Activated CD8-positive, alpha-beta T cell treated with anti-CD3 and anti-CD28 coated beads for 36 hours (primary cell): Measurements from ENCODE around the gene MAN1B1. TPM values are rescaled to one million over a fixed set of nuclear protein-coding genes. Genes with fewer than 3 reads are reported as not detected.

Experiments used
- ATAC-seq: fragments of 200-7000 bp; cut with Tn5 transposase; one replicate; pipeline ENCODE4 v1.10.0; 2021; ENCODE audit warnings: mild to moderate bottlenecking, moderate library complexity
- CTCF ChIA-PET: fragments of 350-600 bp; sonication (Branson Sonifier 250); formaldehyde crosslinking; loops from one replicate; lab custom pipeline; 2021; ENCODE audit warnings: antibody characterized with exemption; lab: Charles Lee
- POLR2A ChIA-PET: fragments of 350-600 bp; sonication (Branson Sonifier 250); formaldehyde crosslinking; loops from one replicate; lab custom pipeline; 2021; ENCODE audit warnings: antibody characterized with exemption; lab: Charles Lee
- DNase-seq: peaks from one replicate; pipeline ENCODE4 v3.0.0-alpha.2; 2020
- H3K27ac Mint-ChIP-seq: one replicate; pipeline ENCODE4 v1.8.0; 2021; ENCODE audit warnings: mild to moderate bottlenecking, mixed read lengths
- H3K27me3 Mint-ChIP-seq: one replicate; pipeline ENCODE4 v1.8.0; 2021; ENCODE audit warnings: mixed read lengths
- H3K36me3 Mint-ChIP-seq: one replicate; pipeline ENCODE4 v1.8.0; 2021; ENCODE audit warnings: low read depth, mixed read lengths
- H3K4me1 Mint-ChIP-seq: one replicate; pipeline ENCODE4 v1.8.0; 2021; ENCODE audit warnings: low read depth, mixed read lengths
- H3K4me3 Mint-ChIP-seq: one replicate; pipeline ENCODE4 v1.8.0; 2021; ENCODE audit warnings: mild to moderate bottlenecking, moderate library complexity, mixed read lengths
- H3K9me3 Mint-ChIP-seq: one replicate; pipeline ENCODE4 v1.8.0; 2021; ENCODE audit warnings: mixed read lengths
- CTCF ChIP-seq: fragments of 200-600 bp; IDR thresholded peaks from one replicate; pipeline ENCODE4 v1.8.0; 2022; ENCODE audit warnings: antibody characterized with exemption, mild to moderate bottlenecking
- intact Hi-C: fragments of 100-400 bp; cut with micrococcal nuclease; formaldehyde crosslinking; loops from one replicate; pipeline ENCODE4 v1.10.0; 2022
- total RNA-seq, 2 experiments: library from RNA; stranded (reverse); gene quantifications; one replicate each; pipeline ENCODE4 v1.2.3, GENCODE V29; 2021

MAN1B1 gene
- total RNA-seq, 2 experiments from 2014 or later: 31.1 to 33.2 TPM

GRCh38 chr9:137149363-137149762 is 62.6 kb downstream of the MAN1B1 start:
- H3K4me1 Mint-ChIP-seq: peaks cover 6% of the 10 kb centered on the region
- CTCF ChIA-PET: interaction anchor here (0.5 to 0.9 kb wide), 3 partner anchors 16 to 27 kb away, joined by 3 read pairs; no protein-coding TSS in a partner anchor
- no peaks in the 10 kb centered on the region for H3K36me3 Mint-ChIP-seq
- POLR2A ChIA-PET: interaction anchor here (1.4 to 2.3 kb wide), 3 partner anchors 19 to 30 kb away, joined by 3 to 8 read pairs (median 4); no protein-coding TSS in a partner anchor
- H3K4me3 Mint-ChIP-seq: no peak overlapping the region
- no peak for TF ChIP-seq CTCF
- no peak for ATAC-seq
- peaks cover 3% of the 10 kb centered on the region for H3K27me3 Mint-ChIP-seq
- intact Hi-C loops: no loop called here
- no peak overlapping the region for H3K27ac Mint-ChIP-seq
- H3K9me3 Mint-ChIP-seq: no peaks in the 10 kb centered on the region
- DNase-seq: no peak

- intact Hi-C loops: no loop called here
- DNase-seq: peak; percentile 80
- peak; percentile 25 for ATAC-seq
These were observed 63.3 kb downstream of the MAN1B1 start for GRCh38 chr9:137149942-137150616.

GRCh38 chr9:137150617-137151457 is 64.1 kb downstream of the MAN1B1 start:
- Mint-ChIP-seq H3K27ac (peak overlapping the region; percentile 55), H3K27me3 (peaks cover 9% of the 10 kb centered on the region), H3K9me3 (no peaks in the 10 kb centered on the region), H3K4me1 (peaks cover 6% of the 10 kb centered on the region), H3K36me3 (no peaks in the 10 kb centered on the region), H3K4me3 (no peak overlapping the region)
- ATAC-seq (peak; percentile 71), DNase-seq (peak; percentile 91)
- ChIA-PET CTCF (interaction anchor here (0.8 to 1.5 kb wide), 8 partner anchors 17 to 102 kb away, joined by 3 to 6 read pairs (median 3); no protein-coding TSS in a partner anchor), POLR2A (interaction anchor here (0.6 to 1.6 kb wide), 4 partner anchors 11 to 86 kb away, joined by 3 to 8 read pairs (median 3); no protein-coding TSS in a partner anchor)
- TF ChIP-seq CTCF: no peak
- intact Hi-C loops: no loop called here

More at GRCh38 chr9:137149942-137150616, 63.3 kb downstream of the MAN1B1 start:
- Mint-ChIP-seq H3K27ac (no peak overlapping the region), H3K4me3 (no peak overlapping the region), H3K4me1 (peaks cover 6% of the 10 kb centered on the region), H3K36me3 (no peaks in the 10 kb centered on the region), H3K27me3 (peaks cover 7% of the 10 kb centered on the region), H3K9me3 (no peaks in the 10 kb centered on the region)
- no peak for TF ChIP-seq CTCF
- POLR2A ChIA-PET: interaction anchor here (0.8 to 2.3 kb wide), 6 partner anchors 10 to 42 kb away, joined by 3 to 8 read pairs (median 4); no protein-coding TSS in a partner anchor
- CTCF ChIA-PET: interaction anchor here (0.5 to 1.5 kb wide), 7 partner anchors 18 to 101 kb away, joined by 3 to 6 read pairs (median 3); no protein-coding TSS in a partner anchor

- Mint-ChIP-seq H3K9me3 (no peaks in the 10 kb centered on the region), H3K27me3 (peaks cover 16% of the 10 kb centered on the region), H3K4me3 (no peak overlapping the region), H3K27ac (no peak overlapping the region), H3K36me3 (no peaks in the 10 kb centered on the region), H3K4me1 (peaks cover 12% of the 10 kb centered on the region)
- intact Hi-C loops: no loop called here
- ChIA-PET POLR2A (no interaction called here), CTCF (interaction anchor here (0.8 kb wide), 1 partner anchor 89 kb away, joined by 3 read pairs; no protein-coding TSS in a partner anchor)
- ATAC-seq (no peak), DNase-seq (no peak)
- no peak for TF ChIP-seq CTCF
These were observed 66.1 kb downstream of the MAN1B1 start for GRCh38 chr9:137152844-137153405.
